Activated CD8-positive, alpha-beta memory T cell treated with anti-CD3 and anti-CD28 coated beads for 48 hours (primary cell): ENCODE data around the gene SDHB.
"Not testable (repeated sequence)": the region's sequence is repeated elsewhere in the genome, so short reads cannot be mapped to it uniquely, and the experiment has no call there.

Experiments used
- DNase-seq, 3 experiments: peaks; one replicate each; pipeline ENCODE4 v3.0.0-alpha.2; 2020; ENCODE audit warnings: low read depth in 2 of 3, low spot score in 2 of 3

The SDHB gene

GRCh38 chr1:17075470-17076255 lies 21.8 kb upstream of the SDHB start:
- DNase-seq, result no peak

- no peak for DNase-seq
Observed at GRCh38 chr1:17071794-17072193, 18.0 kb upstream of the SDHB start.

GRCh38 chr1:17070163-17070525 lies 16.3 kb upstream of the SDHB start:
- no peak for DNase-seq

GRCh38 chr1:17069452-17070162 lies 15.8 kb upstream of the SDHB start:
- no peak for DNase-seq

GRCh38 chr1:17068789-17069188 lies 15.0 kb upstream of the SDHB start:
- no peak for DNase-seq

GRCh38 chr1:17067465-17068240 lies 13.8 kb upstream of the SDHB start:
- no peak for DNase-seq

- no peak for DNase-seq
Observed at GRCh38 chr1:17067069-17067426, 13.2 kb upstream of the SDHB start.

GRCh38 chr1:17066361-17067068 lies 12.7 kb upstream of the SDHB start:
- DNase-seq, result no peak

- DNase-seq, result no peak
Observed at GRCh38 chr1:17065666-17066065, 11.8 kb upstream of the SDHB start.

GRCh38 chr1:17062751-17063150 lies 8.9 kb upstream of the SDHB start:
- DNase-seq, result not testable (repeated sequence)

- DNase-seq, result no peak
Observed at GRCh38 chr1:17061892-17062291, 8.1 kb upstream of the SDHB start.

GRCh38 chr1:17061486-17061885 lies 7.7 kb upstream of the SDHB start:
- DNase-seq, result no peak

GRCh38 chr1:17060306-17060749 lies 6.5 kb upstream of the SDHB start:
- no peak for DNase-seq

- no peak for DNase-seq
Observed at GRCh38 chr1:17059391-17060305, 5.8 kb upstream of the SDHB start.

- DNase-seq, result no peak
Observed at GRCh38 chr1:17056551-17056950, 2.7 kb upstream of the SDHB start.

- no peak for DNase-seq
Observed at GRCh38 chr1:17055801-17056200, 2.0 kb upstream of the SDHB start.

- no peak for DNase-seq
Observed at GRCh38 chr1:17053086-17053684, 647 bp downstream of the SDHB start.

- no peak for DNase-seq
Observed at GRCh38 chr1:17052641-17053040, 1.2 kb downstream of the SDHB start.

- no peak for DNase-seq
Observed at GRCh38 chr1:17052038-17052437, 1.8 kb downstream of the SDHB start.

GRCh38 chr1:17047924-17048323 lies 5.9 kb downstream of the SDHB start:
- no peak for DNase-seq
